Neural crest cell (in vitro differentiated cells): ENCODE measurements around the gene ZBTB48. TPM values are rescaled to one million over a fixed set of nuclear protein-coding genes. Genes with fewer than 3 reads are reported as not detected.

Experiments
- DNase-seq: peaks from one replicate; pipeline ENCODE4 v3.0.0; 2021; ENCODE audit warnings: low read depth, mixed read lengths, low spot score
- H3K27ac Mint-ChIP-seq: one replicate; pipeline ENCODE4 v1.8.0; 2021; ENCODE audit warnings: mild to moderate bottlenecking, mixed read lengths; ENCODE audit not compliant: unreplicated experiment
- H3K27me3 Mint-ChIP-seq: 2 replicates; pipeline ENCODE4 v1.8.0; 2021; ENCODE audit warnings: low read depth, mild to moderate bottlenecking, mixed read lengths
- H3K36me3 Mint-ChIP-seq: 2 replicates; pipeline ENCODE4 v1.8.0; 2021; ENCODE audit warnings: low read depth, mild to moderate bottlenecking, mixed read lengths
- H3K4me1 Mint-ChIP-seq: 2 replicates; pipeline ENCODE4 v1.8.0; 2021; ENCODE audit warnings: mixed read lengths
- H3K4me3 Mint-ChIP-seq: one replicate; pipeline ENCODE4 v1.8.0; 2021; ENCODE audit warnings: mild to moderate bottlenecking, mixed read lengths
- H3K9me3 Mint-ChIP-seq: 2 replicates; pipeline ENCODE4 v1.8.0; 2021; ENCODE audit warnings: mixed read lengths
- total RNA-seq: library from RNA; stranded (reverse); gene quantifications from 2 replicates; pipeline ENCODE4 v1.2.1, GENCODE V29; 2021
- TF ChIP-seq, protein P1 (sequence below): fragments of 200-600 bp; sonication (generic); conservative IDR thresholded peaks from 2 replicates; pipeline ENCODE4 v1.5.0; 2021; ENCODE audit warnings: antibody characterized with exemption, mild to moderate bottlenecking

ZBTB48 gene
- total RNA-seq, 1 donor from 2014 or later = 41.0 TPM

DNA sequence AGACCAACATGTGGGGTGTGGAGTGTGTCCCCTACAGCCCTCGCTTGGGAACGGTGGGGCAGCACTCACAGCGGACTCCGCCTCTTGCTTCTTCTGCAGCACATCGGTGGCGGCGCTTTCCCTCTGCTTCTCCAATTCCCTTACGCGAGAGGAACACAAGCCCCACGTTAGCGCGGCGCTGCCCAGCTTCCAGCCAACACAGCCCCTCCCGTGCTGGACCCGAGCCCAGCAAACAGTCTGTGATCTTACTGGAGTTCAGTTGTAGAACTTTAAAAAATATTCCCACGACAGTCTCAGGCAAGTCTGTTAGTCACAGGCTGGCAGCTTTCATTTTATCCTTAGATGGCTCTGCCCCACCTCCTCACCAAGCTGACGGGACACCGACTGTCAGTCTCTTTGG lies 58.4 kb downstream of the ZBTB48 start:
- TF ChIP-seq, protein P1, sequence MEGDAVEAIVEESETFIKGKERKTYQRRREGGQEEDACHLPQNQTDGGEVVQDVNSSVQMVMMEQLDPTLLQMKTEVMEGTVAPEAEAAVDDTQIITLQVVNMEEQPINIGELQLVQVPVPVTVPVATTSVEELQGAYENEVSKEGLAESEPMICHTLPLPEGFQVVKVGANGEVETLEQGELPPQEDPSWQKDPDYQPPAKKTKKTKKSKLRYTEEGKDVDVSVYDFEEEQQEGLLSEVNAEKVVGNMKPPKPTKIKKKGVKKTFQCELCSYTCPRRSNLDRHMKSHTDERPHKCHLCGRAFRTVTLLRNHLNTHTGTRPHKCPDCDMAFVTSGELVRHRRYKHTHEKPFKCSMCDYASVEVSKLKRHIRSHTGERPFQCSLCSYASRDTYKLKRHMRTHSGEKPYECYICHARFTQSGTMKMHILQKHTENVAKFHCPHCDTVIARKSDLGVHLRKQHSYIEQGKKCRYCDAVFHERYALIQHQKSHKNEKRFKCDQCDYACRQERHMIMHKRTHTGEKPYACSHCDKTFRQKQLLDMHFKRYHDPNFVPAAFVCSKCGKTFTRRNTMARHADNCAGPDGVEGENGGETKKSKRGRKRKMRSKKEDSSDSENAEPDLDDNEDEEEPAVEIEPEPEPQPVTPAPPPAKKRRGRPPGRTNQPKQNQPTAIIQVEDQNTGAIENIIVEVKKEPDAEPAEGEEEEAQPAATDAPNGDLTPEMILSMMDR = no peak
- peaks cover 16% of the 10 kb centered on the region for H3K36me3 Mint-ChIP-seq
- H3K27me3 Mint-ChIP-seq = no peaks in the 10 kb centered on the region
- DNase-seq = no peak
- H3K9me3 Mint-ChIP-seq = no peaks in the 10 kb centered on the region
- no peaks in the 10 kb centered on the region for H3K4me1 Mint-ChIP-seq
- H3K27ac Mint-ChIP-seq = no peak overlapping the region
- no peak overlapping the region for H3K4me3 Mint-ChIP-seq

Other genes with a start within 250 kb of the ZBTB48 start
- 107 and 110 TPM in 2 replicates for gene ACOT7, start 186.2 kb upstream of the ZBTB48 start, total RNA-seq
- 0.07 TPM in 1 of 2 replicates, not detected in the other for gene HES2, start 160.1 kb upstream of the ZBTB48 start, total RNA-seq
- gene ESPN, start 155.2 kb upstream of the ZBTB48 start, total RNA-seq = 1.7 and 4.3 TPM in 2 replicates
- 23.4 and 26.1 TPM in 2 replicates for gene TNFRSF25, start 113.8 kb upstream of the ZBTB48 start, total RNA-seq
- gene PLEKHG5, start 88.3 kb upstream of the ZBTB48 start, total RNA-seq = 28.9 and 31.7 TPM in 2 replicates
- 47.2 and 52.4 TPM in 2 replicates for gene NOL9, start 25.5 kb upstream of the ZBTB48 start, total RNA-seq
- gene TAS1R1, start 24.7 kb upstream of the ZBTB48 start, total RNA-seq = not detected in 2 replicates
- 18.8 and 19.0 TPM in 2 replicates for gene KLHL21, start 22.9 kb downstream of the ZBTB48 start, total RNA-seq
- gene PHF13, start 33.7 kb downstream of the ZBTB48 start, total RNA-seq = 32.6 and 33.5 TPM in 2 replicates
- 26.1 and 28.5 TPM in 2 replicates for gene THAP3, start 44.9 kb downstream of the ZBTB48 start, total RNA-seq
- 82.5 and 86.6 TPM in 2 replicates for gene DNAJC11, start 121.8 kb downstream of the ZBTB48 start, total RNA-seq
- gene CAMTA1, start 205.5 kb downstream of the ZBTB48 start, total RNA-seq = 109 and 110 TPM in 2 replicates